GM18502 (cell line): ENCODE results near the gene FGFRL1.
"Not testable (repeated sequence)": the region's sequence is repeated elsewhere in the genome, so short reads cannot be mapped to it uniquely, and the experiment has no call there.

ENCODE experiments used
- ATAC-seq: cut with Tn5 transposase; IDR thresholded peaks from one replicate; pipeline ENCODE4 v1.9.1; 2021; ENCODE audit warnings: mild to moderate bottlenecking; ENCODE audit not compliant: unreplicated experiment, poor library complexity

Gene FGFRL1

DNA sequence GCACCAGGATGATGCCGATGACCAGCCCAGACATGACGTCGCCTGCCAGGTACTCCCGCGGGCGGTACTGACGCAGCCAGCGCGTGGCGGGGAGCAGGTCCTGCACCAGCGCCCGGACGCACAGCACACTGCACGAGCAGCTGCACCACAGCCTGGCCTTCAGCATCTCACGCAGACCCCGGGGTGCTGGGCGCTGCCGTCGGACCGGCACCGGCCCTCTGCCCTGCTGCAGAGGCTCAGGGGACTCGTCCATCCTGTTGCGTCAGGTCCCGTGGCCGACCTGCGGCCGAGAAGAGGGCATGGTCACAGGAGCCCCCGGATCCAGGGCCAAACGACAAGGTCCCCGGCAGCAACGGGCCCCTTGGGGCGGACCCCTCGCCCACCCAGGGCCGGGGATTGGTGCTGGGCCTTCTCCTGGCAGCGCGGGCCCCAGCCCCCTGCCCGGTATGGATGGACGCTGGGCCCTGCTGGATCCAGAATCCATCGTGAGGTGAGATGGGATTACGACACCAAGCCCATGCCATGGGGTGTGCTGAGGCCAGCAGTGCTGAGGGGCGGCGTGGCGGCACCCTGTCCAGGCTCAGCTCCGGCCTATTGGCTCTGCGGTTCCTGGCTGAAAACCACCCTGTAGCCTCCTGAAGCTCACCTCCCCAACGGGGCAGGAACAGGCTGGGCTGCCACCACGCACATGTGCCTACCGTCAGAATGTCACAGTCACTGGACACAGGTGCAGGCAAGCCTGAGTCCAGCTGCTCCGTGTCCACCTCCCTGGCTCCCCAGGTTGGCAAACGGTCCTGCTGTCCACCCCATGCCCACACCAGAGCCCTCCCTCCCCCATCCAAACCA, 19.8 kb upstream of the FGFRL1 start:
- ATAC-seq, result no peak

GRCh38 chr4:992297-993110, 18.9 kb upstream of the FGFRL1 start:
- ATAC-seq, result no peak

DNA sequence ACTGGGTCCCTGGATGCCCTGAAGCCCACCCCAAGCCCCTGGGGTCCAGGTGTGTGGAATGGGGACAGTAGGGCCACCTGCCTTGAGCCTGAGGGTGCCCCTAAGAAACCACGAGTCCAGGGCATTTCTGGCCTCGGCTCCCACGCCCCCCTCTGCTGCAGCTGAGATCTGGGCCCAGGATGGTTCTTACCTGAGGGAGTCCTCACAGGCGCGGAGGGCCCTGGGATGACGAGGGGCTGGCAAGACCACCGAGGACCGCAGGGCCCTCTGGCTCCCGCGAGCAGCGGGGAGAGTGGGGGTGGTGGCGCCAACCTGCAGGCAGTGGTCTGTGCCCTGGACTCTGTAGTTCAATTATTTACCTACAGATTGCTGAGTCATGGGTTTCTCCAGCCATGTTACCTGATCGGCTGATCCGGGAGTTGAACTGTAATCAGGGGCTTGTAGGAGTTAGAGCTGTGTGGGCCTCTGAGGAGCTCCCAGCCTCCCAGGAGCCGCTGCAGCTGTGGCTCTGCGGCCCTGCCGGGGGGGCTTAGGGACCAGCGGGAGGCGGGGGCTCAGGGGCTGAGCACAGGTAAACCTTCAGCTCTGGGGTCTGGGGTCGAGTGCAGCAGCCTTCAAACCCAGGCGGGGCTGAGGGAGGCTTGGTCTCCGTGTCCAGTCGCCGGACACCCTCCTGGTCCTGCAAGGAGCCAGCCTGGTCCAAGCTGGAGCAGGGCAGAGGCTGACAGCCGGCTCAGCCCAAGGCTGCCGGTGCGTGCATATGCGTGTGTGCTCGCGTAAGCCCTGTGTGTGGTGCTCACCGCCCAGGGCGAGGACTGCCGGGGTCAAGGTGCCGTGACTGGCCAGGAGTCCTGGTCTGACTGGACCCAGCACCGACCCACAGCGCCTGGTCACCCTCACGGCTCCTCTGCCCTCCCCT, 18.1 kb upstream of the FGFRL1 start, which contains the start of gene SLC26A1:
Gene SLC26A1, minus strand, starts transcription at position 294 of the 919 bp plus-strand sequence. CDS start 1,701 bp downstream, outside the sequence.
- ATAC-seq, result no peak

- no peak for ATAC-seq
Observed at GRCh38 chr4:995311-996026, 16.0 kb upstream of the FGFRL1 start.

GRCh38 chr4:996030-996996, 15.1 kb upstream of the FGFRL1 start:
- ATAC-seq, result no peak

GRCh38 chr4:996997-997374, 14.4 kb upstream of the FGFRL1 start:
- ATAC-seq, result no peak

DNA sequence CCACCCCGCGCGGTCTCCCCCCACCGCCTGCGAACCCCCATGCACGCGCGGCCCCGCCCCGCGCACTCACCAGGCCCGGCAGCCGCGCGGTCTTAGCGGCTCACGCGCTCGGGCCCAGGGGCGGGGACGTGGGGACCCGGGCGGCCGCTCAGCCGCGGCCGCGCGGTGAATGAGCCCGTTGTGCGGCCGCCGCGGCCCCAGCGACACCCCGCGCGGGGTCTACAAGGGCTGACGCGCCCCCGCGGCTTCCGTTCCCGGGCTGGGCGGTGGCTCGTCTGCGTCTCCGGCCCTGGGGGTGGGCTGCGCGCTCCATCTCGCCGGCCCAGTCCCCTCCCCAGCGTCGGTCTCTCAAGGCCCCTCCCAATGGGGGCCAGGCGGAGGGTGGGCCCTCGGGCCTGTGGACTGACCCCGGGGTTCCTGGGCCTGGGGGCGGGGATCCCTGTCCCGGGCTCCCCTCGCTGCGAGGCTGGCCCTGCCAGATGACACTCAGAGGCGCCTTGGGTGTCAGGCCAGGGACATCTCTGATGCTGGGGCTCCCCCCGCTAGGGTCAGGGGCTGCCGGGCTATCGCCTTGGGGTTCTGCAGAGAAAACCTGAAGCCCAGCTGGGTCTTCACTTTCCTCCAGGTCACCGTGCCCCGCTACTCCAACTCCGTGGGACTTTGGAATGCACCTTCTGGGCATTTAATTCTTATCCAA, 13.9 kb upstream of the FGFRL1 start:
- ATAC-seq, result no peak

DNA sequence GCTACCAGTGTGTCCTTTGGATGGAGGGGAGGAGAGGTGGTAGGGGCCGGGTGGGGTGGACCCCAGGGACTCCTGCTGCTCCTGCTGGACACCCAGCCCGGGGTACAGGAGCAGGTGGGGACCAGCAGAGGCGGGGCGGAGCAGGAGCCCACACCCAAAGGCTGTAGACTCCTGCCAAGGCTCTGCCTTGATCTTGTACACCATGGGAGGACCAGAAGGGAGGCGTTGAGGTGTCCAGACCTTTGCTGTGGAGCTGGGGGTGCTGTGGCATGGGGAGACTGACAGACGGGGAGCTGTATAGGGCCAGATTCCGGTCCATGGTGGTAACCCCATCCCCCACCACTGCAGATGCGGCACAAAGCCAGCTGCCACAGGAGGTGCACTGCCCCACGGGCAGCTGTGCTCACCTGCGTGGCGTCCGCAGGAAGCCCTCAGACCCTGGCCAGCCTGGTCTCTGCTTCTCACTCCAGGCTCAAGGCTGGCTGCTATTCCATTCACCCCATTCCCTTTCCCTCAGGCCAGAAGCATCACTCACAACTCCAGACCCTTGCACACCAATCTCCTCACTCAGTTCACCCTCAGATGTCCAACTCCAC, 13.2 kb upstream of the FGFRL1 start:
- no peak for ATAC-seq

DNA sequence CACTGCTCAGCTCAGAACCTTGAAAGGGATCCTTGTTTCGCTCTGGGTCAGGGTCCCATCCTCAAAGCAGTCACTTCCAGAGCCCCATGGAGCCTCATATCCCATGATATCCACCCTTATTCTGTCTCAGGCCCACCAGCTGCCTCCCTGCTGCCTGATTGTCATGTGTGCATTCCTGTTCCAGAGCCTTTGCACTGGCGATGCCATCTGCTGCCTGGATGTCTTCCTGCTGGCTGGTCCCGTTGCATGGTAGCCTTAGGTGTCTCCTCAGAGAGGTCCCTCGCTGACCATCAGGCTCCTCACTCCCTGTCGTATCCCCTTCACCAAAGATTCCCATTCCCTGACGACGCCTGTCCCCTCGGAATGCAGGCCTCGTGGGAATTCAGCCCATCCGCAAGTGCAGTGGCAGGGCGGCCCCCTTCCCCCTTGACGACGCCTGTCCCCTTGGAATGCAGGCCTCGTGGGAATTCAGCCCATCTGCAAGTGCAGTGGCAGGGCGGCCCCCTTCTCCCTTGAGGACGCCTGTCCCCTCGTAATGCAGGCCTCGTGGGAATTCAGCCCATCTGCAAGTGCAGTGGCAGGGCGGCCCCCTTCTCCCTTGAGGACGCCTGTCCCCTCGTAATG, 12.1 kb upstream of the FGFRL1 start:
- ATAC-seq, result not testable (repeated sequence)

DNA sequence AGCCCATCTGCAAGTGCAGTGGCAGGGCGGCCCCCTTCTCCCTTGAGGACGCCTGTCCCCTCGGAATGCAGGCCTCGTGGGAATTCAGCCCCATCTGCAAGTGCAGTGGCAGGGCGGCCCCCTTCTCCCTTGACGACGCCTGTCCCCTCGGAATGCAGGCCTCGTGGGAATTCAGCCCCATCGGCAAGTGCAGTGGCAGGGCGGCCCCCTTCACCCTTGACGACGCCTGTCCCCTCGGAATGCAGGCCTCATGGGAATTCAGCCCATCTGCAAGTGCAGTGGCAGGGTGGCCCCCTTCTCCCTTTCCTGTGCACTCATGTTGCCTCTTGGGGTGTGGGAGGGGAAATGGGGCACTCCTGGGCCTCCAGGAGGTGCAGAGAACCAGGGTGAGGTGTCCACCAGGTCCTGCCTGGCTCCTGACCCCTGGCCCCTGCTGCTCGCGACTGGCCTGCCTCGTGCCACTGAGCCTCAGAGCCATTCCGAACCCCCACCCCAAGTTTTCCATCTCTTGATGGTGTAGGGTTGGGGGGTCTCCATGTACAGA, 11.5 kb upstream of the FGFRL1 start:
- ATAC-seq, result no peak

GRCh38 chr4:1000686-1001260, 10.7 kb upstream of the FGFRL1 start:
- no peak for ATAC-seq

- ATAC-seq, result no peak
Observed at GRCh38 chr4:1001561-1002130, 9.8 kb upstream of the FGFRL1 start.

- no peak for ATAC-seq
Observed at GRCh38 chr4:1002131-1002630, 9.2 kb upstream of the FGFRL1 start.

DNA sequence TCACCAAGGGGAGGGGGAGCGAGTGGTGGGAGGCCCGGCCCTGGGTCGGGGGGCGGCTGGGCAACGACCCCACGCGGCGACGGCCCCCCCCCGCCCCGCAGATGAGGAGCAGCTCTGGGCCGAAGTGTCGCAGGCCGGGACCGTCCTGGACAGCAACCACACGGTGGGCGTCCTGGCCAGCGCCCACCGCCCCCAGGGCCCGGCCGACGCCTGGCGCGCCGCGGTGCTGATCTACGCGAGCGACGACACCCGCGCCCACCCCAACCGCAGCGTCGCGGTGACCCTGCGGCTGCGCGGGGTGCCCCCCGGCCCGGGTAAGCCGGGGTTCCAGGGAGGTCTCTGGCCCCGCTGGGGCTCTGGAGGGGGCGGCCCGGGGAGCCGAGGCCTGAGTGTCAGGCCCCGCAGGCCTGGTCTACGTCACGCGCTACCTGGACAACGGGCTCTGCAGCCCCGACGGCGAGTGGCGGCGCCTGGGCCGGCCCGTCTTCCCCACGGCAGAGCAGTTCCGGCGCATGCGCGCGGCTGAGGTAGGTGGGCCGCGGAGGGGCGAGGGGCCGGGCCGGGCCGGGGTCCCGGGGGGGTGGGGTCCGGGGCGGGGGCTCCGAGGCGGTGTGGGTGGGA, 8.7 kb upstream of the FGFRL1 start:
- no peak for ATAC-seq

DNA sequence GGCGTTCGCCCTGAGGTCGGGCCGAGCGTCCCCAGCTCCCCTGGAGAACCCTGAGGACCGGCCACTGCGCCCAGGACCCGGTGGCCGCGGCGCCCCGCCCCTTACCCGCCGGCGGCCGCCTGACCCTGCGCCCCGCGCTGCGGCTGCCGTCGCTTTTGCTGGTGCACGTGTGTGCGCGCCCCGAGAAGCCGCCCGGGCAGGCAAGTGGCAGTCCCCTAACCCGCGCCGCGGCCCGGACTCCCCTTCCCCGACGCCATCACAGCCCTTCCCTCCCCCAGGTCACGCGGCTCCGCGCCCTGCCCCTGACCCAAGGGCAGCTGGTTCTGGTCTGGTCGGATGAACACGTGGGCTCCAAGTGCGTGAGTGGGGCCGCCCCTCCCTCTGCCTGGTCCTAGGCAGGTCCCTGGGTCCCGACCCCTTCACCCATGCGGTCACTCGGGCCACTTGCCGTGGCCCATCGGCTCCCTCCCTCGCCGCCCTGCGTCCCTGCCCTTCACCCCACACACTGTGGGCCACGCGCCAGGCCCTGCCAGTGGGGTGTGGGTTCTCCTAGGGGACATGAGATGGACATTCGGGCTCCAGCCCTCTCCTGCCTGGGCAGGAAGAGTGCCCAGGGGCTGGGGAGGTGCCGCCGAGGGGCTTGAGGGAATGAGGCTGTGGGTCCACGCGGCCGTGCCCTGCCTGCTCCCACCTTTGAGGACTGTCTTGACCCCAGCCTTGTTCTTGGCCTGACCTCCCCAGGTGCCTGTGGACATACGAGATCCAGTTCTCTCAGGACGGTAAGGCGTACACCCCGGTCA, 8.0 kb upstream of the FGFRL1 start:
- no peak for ATAC-seq
